Mucosa of descending colon (tissue), 3 donors: ENCODE results near the gene NRCAM. TPM values are rescaled to one million over a fixed set of nuclear protein-coding genes. Genes with fewer than 3 reads are reported as not detected.

Source experiments
- ATAC-seq: fragments of 200-7000 bp; cut with Tn5 transposase; one replicate; pipeline ENCODE4 v1.9.1; 2020; ENCODE audit warnings: mild to moderate bottlenecking, moderate library complexity
- DNase-seq, 3 donors: peaks; one replicate each; pipeline ENCODE4 v3.0.0-alpha.2; 2020
- H3K36me3 ChIP-seq: fragments of 200-600 bp; one replicate; pipeline ENCODE4 v1.8.0; 2021; ENCODE audit warnings: low read depth, mild to moderate bottlenecking
- H3K4me1 ChIP-seq: fragments of 200-600 bp; one replicate; pipeline ENCODE4 v1.8.0; 2021; ENCODE audit warnings: low read depth, mild to moderate bottlenecking
- H3K4me3 ChIP-seq: fragments of 200-600 bp; one replicate; pipeline ENCODE4 v1.8.0; 2021; ENCODE audit warnings: mild to moderate bottlenecking
- H3K9me3 ChIP-seq: fragments of 200-600 bp; one replicate; pipeline ENCODE4 v1.8.0; 2021; ENCODE audit warnings: mild to moderate bottlenecking
- intact Hi-C, 2 donors: fragments of 100-400 bp; cut with DNase I in 1 of 2; cut with micrococcal nuclease in 1 of 2; formaldehyde crosslinking; loops; one replicate each; pipeline versions ENCODE4 v1.11.0 to v1.11.1; 2022; cut with DNase I, micrococcal nuclease
- total RNA-seq, 3 donors: library from RNA; stranded (reverse); fragmentation: NEBNext Ultra II Directional in 2 of 3; extraction: Animal tissue kit (Norgen Biotek cat#: 25700) in 2 of 3; gene quantifications; one replicate each; pipeline versions ENCODE4 v1.2.1 to v1.2.4, GENCODE V29; 2021 to 2023
- TF ChIP-seq, protein P1 (sequence below): fragments of 200-600 bp; IDR thresholded peaks from one replicate; pipeline ENCODE4 v1.8.0; 2022; ENCODE audit warnings: antibody characterized with exemption, mild to moderate bottlenecking
- donor health status: DM: no; HTN: no; CAD: no; lungs with moderate emphysema.
- donor health status: DM: no; HTN: no; CAD: no.
- donor health status: DM: no; HTN: yes; CAD: no.

The NRCAM gene
- total RNA-seq, 3 donors from 2014 or later, result 1.0 to 3.4 (median 2.3) TPM

DNA sequence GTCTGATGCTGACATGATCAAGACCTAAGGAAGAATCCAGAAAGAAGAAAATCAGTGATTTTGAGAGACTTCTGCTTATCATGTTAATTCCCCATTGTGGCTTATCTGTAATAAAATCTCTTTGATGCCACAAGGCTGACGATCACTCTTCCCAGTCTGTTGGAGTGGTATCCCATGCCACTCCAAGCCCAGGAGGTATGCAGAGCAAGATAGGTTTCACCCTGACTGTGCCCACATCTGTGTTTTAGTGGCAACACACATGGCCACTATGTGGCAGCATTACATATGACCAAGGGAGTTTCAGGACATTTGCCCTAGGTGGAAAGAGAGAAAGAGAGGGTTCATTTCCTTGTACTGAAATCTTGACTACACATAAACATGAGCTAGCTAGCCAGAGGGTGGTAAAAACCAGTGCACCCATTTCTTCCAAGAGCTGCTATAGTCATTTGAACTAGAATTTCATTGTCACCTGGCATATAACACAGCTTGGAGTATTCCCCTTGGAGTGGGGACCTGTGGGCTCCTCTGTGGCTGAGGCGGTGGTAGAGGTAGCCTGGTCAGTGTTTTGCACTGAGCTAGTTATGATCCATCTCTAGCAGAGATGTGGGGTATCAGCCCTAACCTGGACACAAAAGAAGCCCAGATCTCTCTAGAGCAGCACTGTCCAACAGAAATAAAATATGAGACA is 346.9 kb downstream of the NRCAM start:
- TF ChIP-seq, protein P1, sequence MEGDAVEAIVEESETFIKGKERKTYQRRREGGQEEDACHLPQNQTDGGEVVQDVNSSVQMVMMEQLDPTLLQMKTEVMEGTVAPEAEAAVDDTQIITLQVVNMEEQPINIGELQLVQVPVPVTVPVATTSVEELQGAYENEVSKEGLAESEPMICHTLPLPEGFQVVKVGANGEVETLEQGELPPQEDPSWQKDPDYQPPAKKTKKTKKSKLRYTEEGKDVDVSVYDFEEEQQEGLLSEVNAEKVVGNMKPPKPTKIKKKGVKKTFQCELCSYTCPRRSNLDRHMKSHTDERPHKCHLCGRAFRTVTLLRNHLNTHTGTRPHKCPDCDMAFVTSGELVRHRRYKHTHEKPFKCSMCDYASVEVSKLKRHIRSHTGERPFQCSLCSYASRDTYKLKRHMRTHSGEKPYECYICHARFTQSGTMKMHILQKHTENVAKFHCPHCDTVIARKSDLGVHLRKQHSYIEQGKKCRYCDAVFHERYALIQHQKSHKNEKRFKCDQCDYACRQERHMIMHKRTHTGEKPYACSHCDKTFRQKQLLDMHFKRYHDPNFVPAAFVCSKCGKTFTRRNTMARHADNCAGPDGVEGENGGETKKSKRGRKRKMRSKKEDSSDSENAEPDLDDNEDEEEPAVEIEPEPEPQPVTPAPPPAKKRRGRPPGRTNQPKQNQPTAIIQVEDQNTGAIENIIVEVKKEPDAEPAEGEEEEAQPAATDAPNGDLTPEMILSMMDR, result no peak
- intact Hi-C loops, result no loop called here
- ATAC-seq, result peak; percentile 88
- peak in 1 of 3 donors; percentile 39 for DNase-seq
- no peaks in the 10 kb centered on the region for H3K4me1 ChIP-seq
- no peak overlapping the region for H3K4me3 ChIP-seq
- no peaks in the 10 kb centered on the region for H3K36me3 ChIP-seq
- no peaks in the 10 kb centered on the region for H3K9me3 ChIP-seq

DNA sequence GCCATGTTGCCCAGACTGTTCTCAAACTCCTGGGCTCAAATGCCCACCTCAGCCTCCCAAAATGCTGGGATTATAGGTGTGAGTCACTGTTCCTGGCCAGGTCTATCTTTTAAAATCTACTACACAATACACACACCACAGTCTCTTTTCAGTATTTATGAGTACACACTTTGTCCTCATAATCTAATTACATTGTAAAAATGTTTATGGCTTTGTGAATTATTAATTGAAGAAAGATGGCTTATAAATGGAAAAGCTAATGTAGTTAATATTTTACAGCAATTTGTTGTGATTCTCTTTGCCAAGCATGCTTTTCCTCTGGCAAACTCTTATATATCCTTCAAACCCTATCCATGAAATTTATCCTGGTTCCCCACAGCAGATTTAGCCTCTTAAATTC is 348.1 kb downstream of the NRCAM start:
- Histone ChIP-seq H3K4me1 (no peaks in the 10 kb centered on the region), H3K4me3 (no peak overlapping the region), H3K9me3 (no peaks in the 10 kb centered on the region), H3K36me3 (no peaks in the 10 kb centered on the region)
- intact Hi-C loops, result no loop called here
- no peak for DNase-seq
- TF ChIP-seq, protein P1, result no peak
- ATAC-seq, result no peak

DNA sequence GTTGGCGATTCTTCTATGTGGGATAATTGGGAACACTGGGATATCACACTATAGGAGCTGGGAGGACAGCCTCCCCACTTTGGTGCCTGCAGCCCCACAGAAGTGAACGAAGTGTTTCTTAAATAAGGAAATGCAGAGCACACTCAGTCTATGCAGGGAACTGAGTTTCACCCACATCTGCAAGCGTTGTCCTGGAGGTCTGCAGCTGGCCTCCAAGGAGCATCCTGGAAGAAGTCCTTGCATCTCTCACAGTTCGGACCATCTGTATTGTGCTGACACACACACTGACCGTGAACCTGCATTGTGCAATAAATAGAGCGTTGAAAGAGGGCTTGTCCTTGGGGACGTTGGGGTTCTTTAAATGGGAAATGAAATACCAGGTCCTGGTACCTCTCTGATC is 351.9 kb downstream of the NRCAM start:
- Histone ChIP-seq H3K4me3 (no peak overlapping the region), H3K4me1 (no peaks in the 10 kb centered on the region), H3K36me3 (no peaks in the 10 kb centered on the region), H3K9me3 (no peaks in the 10 kb centered on the region)
- TF ChIP-seq, protein P1, result no peak
- intact Hi-C loops, result no loop called here
- ATAC-seq, result no peak
- no peak for DNase-seq

DNA sequence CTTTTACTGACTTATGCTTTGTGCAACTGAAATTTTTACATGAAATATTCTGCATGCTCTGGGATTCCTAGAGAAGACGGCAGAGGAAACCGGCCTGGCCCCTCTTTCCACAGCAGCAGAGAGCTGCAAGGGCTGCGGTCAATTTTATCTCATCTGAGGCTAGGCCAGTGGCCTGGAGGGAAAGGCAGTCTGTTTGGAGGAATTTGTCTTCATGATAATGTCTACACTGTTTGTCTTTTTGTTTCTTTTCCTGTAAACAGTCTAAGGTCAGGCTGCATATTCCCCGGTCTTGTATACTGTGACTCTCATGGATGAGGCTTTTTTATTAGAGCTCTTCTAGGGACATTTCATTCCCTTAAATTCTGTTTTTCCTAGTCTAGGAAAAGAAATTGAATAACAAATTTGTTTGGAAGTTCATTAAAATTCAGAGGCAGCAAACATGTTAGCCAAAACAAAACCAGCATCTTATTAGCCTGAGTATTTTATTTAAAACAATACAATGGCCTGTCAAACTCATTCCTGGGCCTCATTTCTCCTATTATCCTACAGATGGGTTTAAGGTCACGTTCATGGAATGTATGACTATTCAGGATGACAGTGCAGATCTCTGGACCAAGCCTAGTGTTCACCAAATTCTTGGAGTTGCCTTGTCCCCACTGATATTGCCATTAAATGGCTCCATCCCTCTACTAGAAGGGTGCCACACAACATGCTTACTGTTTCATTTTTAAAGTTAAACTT is 352.5 kb downstream of the NRCAM start:
- Histone ChIP-seq H3K4me3 (no peak overlapping the region), H3K9me3 (no peaks in the 10 kb centered on the region), H3K36me3 (no peaks in the 10 kb centered on the region), H3K4me1 (no peaks in the 10 kb centered on the region)
- DNase-seq, result no peak
- intact Hi-C loops, result no loop called here
- TF ChIP-seq, protein P1, result no peak
- ATAC-seq, result no peak

DNA sequence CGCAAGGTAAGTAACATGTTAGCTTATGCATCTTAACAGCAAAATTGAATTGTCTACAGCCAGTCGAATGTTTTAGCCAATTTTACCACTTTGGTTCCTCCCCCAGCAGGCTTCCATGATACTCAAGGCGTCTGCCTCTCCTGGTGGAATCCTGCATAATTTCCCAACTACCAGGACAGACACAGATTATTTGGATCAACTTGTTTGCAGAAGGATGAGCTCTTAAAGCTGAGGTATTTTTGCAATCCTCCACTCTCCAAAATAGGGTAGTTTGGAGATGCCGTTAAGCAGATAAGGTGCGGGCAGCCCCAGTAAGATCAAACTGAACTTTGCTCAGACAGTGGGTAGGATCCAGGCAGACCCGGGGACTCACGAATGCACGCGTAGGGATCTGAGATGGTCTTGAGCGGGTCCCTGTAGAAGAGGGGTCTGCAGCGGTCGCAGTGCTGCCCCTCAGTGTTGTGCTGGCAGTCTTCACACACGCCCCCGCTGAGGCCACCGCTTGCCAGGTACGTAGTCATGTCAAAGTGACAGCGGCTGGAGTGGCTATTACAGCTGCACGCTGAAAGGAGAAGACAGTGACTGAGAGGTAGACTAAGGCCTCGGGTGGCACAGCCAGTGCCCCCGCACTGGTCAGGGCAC is 353.4 kb downstream of the NRCAM start:
- TF ChIP-seq, protein P1, result no peak
- Histone ChIP-seq H3K4me1 (no peaks in the 10 kb centered on the region), H3K4me3 (no peak overlapping the region), H3K36me3 (no peaks in the 10 kb centered on the region), H3K9me3 (no peaks in the 10 kb centered on the region)
- intact Hi-C loops, result no loop called here
- no peak for DNase-seq
- ATAC-seq, result no peak
